Breast epithelium (tissue), 3 donors: ENCODE results near the gene ATXN1.

Experiments
- POLR2A ChIP-seq: fragments of 450-650 bp; IDR thresholded peaks from one replicate; pipeline ENCODE4 v1.6.1; 2016; ENCODE audit warnings: antibody characterized with exemption, mild to moderate bottlenecking, moderate library complexity
- POLR2AphosphoS5 ChIP-seq, 3 donors: sonication (generic); formaldehyde crosslinking; IDR thresholded peaks; one replicate each; pipeline ENCODE4 v1.6.1; 2017; ENCODE audit warnings: antibody characterized with exemption in 3 of 3
- TF ChIP-seq, protein P1 (sequence below), 3 donors: fragments of 450-650 bp; IDR thresholded peaks; one replicate each; pipeline ENCODE4 v1.5.1; 2016 to 2017; ENCODE audit warnings: antibody characterized with exemption in 3 of 3, mild to moderate bottlenecking in 3 of 3, moderate library complexity in 3 of 3

DNA sequence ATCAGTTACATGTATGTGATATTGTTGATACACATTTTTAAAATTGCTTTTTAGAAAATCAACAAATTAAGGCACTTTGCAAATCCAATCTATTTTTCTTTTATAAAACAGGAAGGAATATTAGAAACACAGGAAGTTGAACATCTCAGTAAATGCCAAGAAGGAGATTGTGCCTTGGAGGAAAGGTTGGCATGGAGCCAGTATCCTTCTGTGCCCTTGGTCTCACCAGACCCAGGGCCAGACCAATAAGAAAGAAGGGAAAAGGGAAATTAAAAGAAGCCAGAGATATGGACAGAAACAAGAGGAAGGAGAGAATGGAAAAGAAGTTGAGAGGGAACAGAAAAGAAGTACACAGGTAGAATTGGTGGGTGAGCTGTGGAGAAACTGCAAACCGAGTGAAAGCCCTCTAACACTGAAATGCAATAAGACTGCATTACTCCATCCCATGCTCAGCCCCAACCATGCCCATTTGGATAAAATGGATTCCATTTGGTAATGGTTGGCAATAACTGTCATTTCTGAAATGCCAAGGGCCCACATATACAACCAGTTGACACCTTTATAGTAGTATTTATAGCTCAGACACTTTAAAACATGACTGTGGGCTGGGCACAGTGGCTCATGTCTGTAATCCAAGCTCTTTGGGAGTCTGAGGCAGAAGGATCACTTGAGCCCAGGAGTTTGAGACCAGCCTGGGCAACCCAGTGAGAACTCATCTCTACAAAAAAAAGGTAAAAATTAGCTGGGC, 389.1 kb downstream of the ATXN1 start:
- TF ChIP-seq, protein P1, sequence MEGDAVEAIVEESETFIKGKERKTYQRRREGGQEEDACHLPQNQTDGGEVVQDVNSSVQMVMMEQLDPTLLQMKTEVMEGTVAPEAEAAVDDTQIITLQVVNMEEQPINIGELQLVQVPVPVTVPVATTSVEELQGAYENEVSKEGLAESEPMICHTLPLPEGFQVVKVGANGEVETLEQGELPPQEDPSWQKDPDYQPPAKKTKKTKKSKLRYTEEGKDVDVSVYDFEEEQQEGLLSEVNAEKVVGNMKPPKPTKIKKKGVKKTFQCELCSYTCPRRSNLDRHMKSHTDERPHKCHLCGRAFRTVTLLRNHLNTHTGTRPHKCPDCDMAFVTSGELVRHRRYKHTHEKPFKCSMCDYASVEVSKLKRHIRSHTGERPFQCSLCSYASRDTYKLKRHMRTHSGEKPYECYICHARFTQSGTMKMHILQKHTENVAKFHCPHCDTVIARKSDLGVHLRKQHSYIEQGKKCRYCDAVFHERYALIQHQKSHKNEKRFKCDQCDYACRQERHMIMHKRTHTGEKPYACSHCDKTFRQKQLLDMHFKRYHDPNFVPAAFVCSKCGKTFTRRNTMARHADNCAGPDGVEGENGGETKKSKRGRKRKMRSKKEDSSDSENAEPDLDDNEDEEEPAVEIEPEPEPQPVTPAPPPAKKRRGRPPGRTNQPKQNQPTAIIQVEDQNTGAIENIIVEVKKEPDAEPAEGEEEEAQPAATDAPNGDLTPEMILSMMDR (IDR thresholded peaks at IDR 0.05) = no peak
- TF ChIP-seq POLR2AphosphoS5 (IDR thresholded peaks at IDR 0.05) (no peak), POLR2A (no peak)
